B cell (primary cell): ENCODE results near the gene TSPO. TPM values are rescaled to one million over a fixed set of nuclear protein-coding genes. Genes with fewer than 3 reads are reported as not detected.

Source experiments
- ATAC-seq: fragments of 200-7000 bp; cut with Tn5 transposase; one replicate; pipeline ENCODE4 v1.10.0; 2021; ENCODE audit warnings: low read depth, mild to moderate bottlenecking, moderate number of reproducible peaks, moderate library complexity
- CTCF ChIA-PET: fragments of 350-600 bp; sonication (Branson Sonifier 250); formaldehyde crosslinking; loops from one replicate; lab custom pipeline; 2021; ENCODE audit warnings: antibody characterized with exemption, inconsistent platforms; lab: Charles Lee
- POLR2A ChIA-PET: fragments of 350-600 bp; sonication (Branson Sonifier 250); formaldehyde crosslinking; loops from one replicate; lab custom pipeline; 2021; ENCODE audit warnings: antibody characterized with exemption; lab: Charles Lee
- DNase-seq: peaks from one replicate; pipeline ENCODE4 v3.0.0; 2013
- H2AFZ ChIP-seq: 2 replicates; pipeline ENCODE4 v1.6.1; 2012; ENCODE audit warnings: mild to moderate bottlenecking, low read depth, low read length; ENCODE audit not compliant: insufficient read depth, poor library complexity, severe bottlenecking
- H3K27ac ChIP-seq, 2 donors: 1 replicate in 1 of 2; 2 replicates in 1 of 2; pipeline ENCODE4 v1.5.1; 2012 to 2013; ENCODE audit warnings: low read length in 2 of 2, mild to moderate bottlenecking in 2 of 2, moderate library complexity in 1 of 2
- H3K27me3 ChIP-seq, 4 experiments: fragments of 200-600 bp in 1 of 4; sonication (generic) in 1 of 4; replicated peaks in 1 of 4; 1 replicate in 2 of 4; 2 replicates in 2 of 4; pipeline versions ENCODE4 v1.6.1 to v1.7.0; 2013 to 2016; ENCODE audit warnings: low read length in 3 of 4, mild to moderate bottlenecking in 2 of 4, mixed read lengths in 1 of 4, moderate library complexity in 1 of 4; ENCODE audit not compliant: insufficient read depth in 4 of 4, control insufficient read depth in 3 of 4; ENCODE audit errors: control extremely low read depth in 1 of 4
- H3K36me3 ChIP-seq, 2 experiments: replicated peaks in 1 of 2; 1 replicate in 1 of 2; 2 replicates in 1 of 2; pipeline versions ENCODE4 v1.6.1 to v1.7.1; 2013; ENCODE audit warnings: low read length in 1 of 2; ENCODE audit not compliant: insufficient read depth in 2 of 2, control insufficient read depth in 1 of 2; ENCODE audit errors: control extremely low read depth in 1 of 2, extremely low read depth in 1 of 2
- H3K4me1 ChIP-seq, 2 donors: fragments of 200-600 bp in 1 of 2; sonication (generic) in 1 of 2; 1 replicate in 1 of 2; 2 replicates in 1 of 2; pipeline versions ENCODE4 v1.5.1 to v1.6.1; 2013 to 2017; ENCODE audit warnings: low read length in 2 of 2; ENCODE audit not compliant: control insufficient read depth in 2 of 2, insufficient read depth in 2 of 2
- H3K4me2 ChIP-seq: replicated peaks from 2 replicates; pipeline ENCODE3; 2012; ENCODE audit warnings: mild to moderate bottlenecking, low read depth, low read length; ENCODE audit not compliant: poor library complexity, severe bottlenecking
- H3K4me3 ChIP-seq, 5 experiments: fragments of 200-600 bp in 1 of 5; sonication (generic) in 1 of 5; 1 replicate in 3 of 5; 2 replicates in 2 of 5; pipeline versions ENCODE4 v1.5.1 to v1.7.0; 2011 to 2016; ENCODE audit warnings: low read length in 4 of 5, mild to moderate bottlenecking in 4 of 5, low read depth in 2 of 5, control low read depth in 1 of 5, moderate library complexity in 1 of 5; ENCODE audit not compliant: insufficient read depth in 1 of 5; ENCODE audit errors: control extremely low read depth in 1 of 5, extremely low read depth in 1 of 5
- H3K79me2 ChIP-seq: fragments of 200-600 bp; sonication (generic); one replicate; pipeline ENCODE4 v1.6.0; 2016; ENCODE audit warnings: low read length; ENCODE audit not compliant: control insufficient read depth, insufficient read depth
- H3K9ac ChIP-seq: fragments of 200-600 bp; sonication (generic); 2 replicates; pipeline ENCODE4 v1.6.1; 2017; ENCODE audit warnings: mild to moderate bottlenecking, low read length, moderate library complexity
- H3K9me3 ChIP-seq, 3 donors: one replicate each; pipeline versions ENCODE4 v1.6.1 to v1.7.1; 2013; ENCODE audit warnings: low read length in 2 of 3; ENCODE audit not compliant: control insufficient read depth in 2 of 3, insufficient read depth in 1 of 3; ENCODE audit errors: control extremely low read depth in 1 of 3
- H4K20me1 ChIP-seq: 2 replicates; pipeline ENCODE4 v1.6.0; 2012; ENCODE audit warnings: mild to moderate bottlenecking, low read length; ENCODE audit not compliant: insufficient read depth, control insufficient read depth, poor library complexity, severe bottlenecking
- H3K27ac Mint-ChIP-seq: one replicate; pipeline ENCODE4 v1.8.0; 2021; ENCODE audit warnings: mixed read lengths
- H3K27me3 Mint-ChIP-seq: one replicate; pipeline ENCODE4 v1.8.0; 2021; ENCODE audit warnings: mixed read lengths
- H3K4me1 Mint-ChIP-seq: one replicate; pipeline ENCODE4 v1.8.0; 2021; ENCODE audit warnings: mixed read lengths
- H3K4me3 Mint-ChIP-seq: one replicate; pipeline ENCODE4 v1.8.0; 2021; ENCODE audit warnings: mixed read lengths
- H3K9me3 Mint-ChIP-seq: one replicate; pipeline ENCODE4 v1.8.0; 2022; ENCODE audit warnings: mixed read lengths; ENCODE audit not compliant: insufficient read depth
- EZH2 ChIP-seq: IDR thresholded peaks from 2 replicates; pipeline ENCODE4 v1.6.1; 2012; ENCODE audit warnings: borderline replicate concordance, low read depth, mild to moderate bottlenecking, moderate library complexity, low read length; ENCODE audit not compliant: insufficient read depth, poor library complexity, severe bottlenecking
- WGBS: methylation state at CpG from one replicate; pipeline ENCODE4 v1.1.5; 2013; ENCODE audit warnings: missing lambda C conversion rate; ENCODE audit not compliant: insufficient coverage; 5-methylcytosine and 5-hydroxymethylcytosine counted together
- intact Hi-C: fragments of 100-400 bp; cut with micrococcal nuclease; formaldehyde crosslinking; loops from one replicate; pipeline ENCODE4 v1.10.0; 2022
- polyA plus RNA-seq: library from polyadenylated mRNA; depleted of rRNA; stranded (reverse); fragments of >200 nt; gene quantifications from 2 replicates; pipeline ENCODE4 v1.2.3, GENCODE V29; 2012
- total RNA-seq, 2 donors: library from RNA; stranded (reverse); fragments of 120-200 nt in 1 of 2; gene quantifications; 1 replicate in 1 of 2; 2 replicates in 1 of 2; pipeline versions ENCODE4 v1.2.3 to v1.2.4, GENCODE V29; 2013 to 2022
- TF ChIP-seq, protein P1 (sequence below): fragments of 200-600 bp; IDR thresholded peaks from one replicate; pipeline ENCODE4 v1.8.0; 2022; ENCODE audit warnings: antibody characterized with exemption, mild to moderate bottlenecking

TSPO gene
- total and polyA plus RNA-seq, 2 donors (not counting 1 experiment from before 2014, with no cell fraction given), result 54.9 to 94.2 TPM

DNA sequence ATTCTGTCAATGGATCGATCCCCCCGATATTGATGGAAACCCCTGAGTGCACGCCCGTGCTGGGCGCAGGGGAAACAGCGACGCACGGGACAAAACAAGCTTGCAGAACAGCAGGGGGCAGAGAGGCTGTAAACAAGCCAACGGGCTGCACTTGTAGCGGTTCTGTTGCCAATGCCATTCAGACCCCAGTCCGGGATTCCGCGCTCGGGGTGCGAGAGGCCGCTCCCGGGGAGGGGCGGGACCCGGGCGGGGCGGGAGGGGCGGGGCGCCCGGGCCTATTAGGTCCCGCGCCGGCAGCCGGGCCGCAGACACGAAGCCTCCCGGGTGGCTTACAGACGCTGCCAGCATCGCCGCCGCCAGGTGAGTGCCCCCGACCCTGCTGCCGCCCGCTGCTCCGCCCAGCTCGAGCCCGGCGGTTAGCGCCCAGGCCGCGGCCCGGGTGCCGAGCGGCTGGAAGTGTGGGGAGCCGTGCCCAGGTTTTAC lies 40.9 kb upstream of the TSPO start, which contains the start of gene BIK:
TSS of gene BIK (plus strand) at position 307 of the 483 bp plus-strand sequence. CDS start 13,273 bp downstream, outside the sequence.
- Mint-ChIP-seq H3K4me3 (peak within 1 kb of the TSS; percentile 87), H3K4me1 (peaks cover 25% of the 10 kb centered on the region), H3K27me3 (peaks cover 36% of the 10 kb centered on the region), H3K9me3 (no peaks in the 10 kb centered on the region), H3K27ac (peak within 1 kb of the TSS; percentile 41)
- Histone ChIP-seq H3K4me1 (peaks cover 32 to 41% of the 10 kb centered on the region in 2 donors), H4K20me1 (peaks cover 8% of the 10 kb centered on the region), H3K79me2 (peaks cover 9% of the 10 kb centered on the region), H3K27ac (no peak within 1 kb of the TSS), H3K4me2 (peak within 1 kb of the TSS; percentile 98), H3K36me3 (no peaks in the 10 kb centered on the region), H3K27me3 (peaks cover 0 to 71% (median 34%) of the 10 kb centered on the region in 4 experiments), H3K4me3 (peak within 1 kb of the TSS; percentile 45 to 73 (median 57)), H2AFZ (peak within 1 kb of the TSS; percentile 78), H3K9me3 (peaks cover 0 to 9% (median 0%) of the 10 kb centered on the region in 3 donors), H3K9ac (peak within 1 kb of the TSS; percentile 71)
- intact Hi-C loops, result loop anchor here (2.0 kb wide), 2 partner anchors 22 to 26 kb away; partner anchors contain the start of gene TTLL1
- CTCF ChIA-PET, result interaction anchor here (0.7 to 2.0 kb wide), 9 partner anchors 11 to 541 kb away, joined by 3 to 9 read pairs (median 4); no protein-coding TSS in a partner anchor
- ATAC-seq (peak; percentile 61), DNase-seq (peak; percentile 65)
- WGBS, result under 1% methylated on average over 49 of the region's 49 CpGs
- POLR2A ChIA-PET, result interaction anchor here (0.7 kb wide), 1 partner anchor 28 kb away, joined by 5 read pairs; no protein-coding TSS in a partner anchor
- no peak for TF ChIP-seq EZH2
- TF ChIP-seq, protein P1, sequence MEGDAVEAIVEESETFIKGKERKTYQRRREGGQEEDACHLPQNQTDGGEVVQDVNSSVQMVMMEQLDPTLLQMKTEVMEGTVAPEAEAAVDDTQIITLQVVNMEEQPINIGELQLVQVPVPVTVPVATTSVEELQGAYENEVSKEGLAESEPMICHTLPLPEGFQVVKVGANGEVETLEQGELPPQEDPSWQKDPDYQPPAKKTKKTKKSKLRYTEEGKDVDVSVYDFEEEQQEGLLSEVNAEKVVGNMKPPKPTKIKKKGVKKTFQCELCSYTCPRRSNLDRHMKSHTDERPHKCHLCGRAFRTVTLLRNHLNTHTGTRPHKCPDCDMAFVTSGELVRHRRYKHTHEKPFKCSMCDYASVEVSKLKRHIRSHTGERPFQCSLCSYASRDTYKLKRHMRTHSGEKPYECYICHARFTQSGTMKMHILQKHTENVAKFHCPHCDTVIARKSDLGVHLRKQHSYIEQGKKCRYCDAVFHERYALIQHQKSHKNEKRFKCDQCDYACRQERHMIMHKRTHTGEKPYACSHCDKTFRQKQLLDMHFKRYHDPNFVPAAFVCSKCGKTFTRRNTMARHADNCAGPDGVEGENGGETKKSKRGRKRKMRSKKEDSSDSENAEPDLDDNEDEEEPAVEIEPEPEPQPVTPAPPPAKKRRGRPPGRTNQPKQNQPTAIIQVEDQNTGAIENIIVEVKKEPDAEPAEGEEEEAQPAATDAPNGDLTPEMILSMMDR, result peak; percentile 26
